Amniotic epithelial cell (primary cell): ENCODE measurements around the gene COL6A6.
"Not testable (repeated sequence)": the region's sequence is repeated elsewhere in the genome, so short reads cannot be mapped to it uniquely, and the experiment has no call there.

Experiments
- DNase-seq: peaks from one replicate; pipeline ENCODE4 v3.0.0-alpha.2; 2010; ENCODE audit warnings: low read depth

COL6A6 gene

GRCh38 chr3:130529486-130530215 lies 12.7 kb downstream of the COL6A6 start:
- no peak for DNase-seq

GRCh38 chr3:130533247-130533646 lies 16.3 kb downstream of the COL6A6 start:
- no peak for DNase-seq

GRCh38 chr3:130537673-130538304 lies 20.8 kb downstream of the COL6A6 start:
- DNase-seq: no peak

- peak; percentile 39 for DNase-seq
Observed at GRCh38 chr3:130539005-130539404, 22.0 kb downstream of the COL6A6 start.

GRCh38 chr3:130543322-130543721 lies 26.3 kb downstream of the COL6A6 start:
- DNase-seq: no peak

- DNase-seq: no peak
Observed at GRCh38 chr3:130546920-130547679, 30.1 kb downstream of the COL6A6 start.

- DNase-seq: not testable (repeated sequence)
Observed at GRCh38 chr3:130547680-130548065, 30.7 kb downstream of the COL6A6 start.

GRCh38 chr3:130548356-130548755 lies 31.4 kb downstream of the COL6A6 start:
- no peak for DNase-seq

- no peak for DNase-seq
Observed at GRCh38 chr3:130557336-130558035, 40.5 kb downstream of the COL6A6 start.

GRCh38 chr3:130558366-130558765 lies 41.4 kb downstream of the COL6A6 start:
- no peak for DNase-seq

- DNase-seq: no peak
Observed at GRCh38 chr3:130565224-130565623, 48.2 kb downstream of the COL6A6 start.
